Stimulated activated effector memory CD8-positive, alpha-beta T cell treated with anti-CD3 and anti-CD28 coated beads, Interleukin-12 subunit alpha, Interleukin-12 subunit beta, amount 100 ng/mL, for 72 hours (primary cell): ENCODE measurements around the gene EPHB2.

Experiments
- ATAC-seq: fragments of 150-1000 bp; cut with Tn5 transposase; 2 replicates; pipeline ENCODE4 v1.10.0; 2021
- DNase-seq, 2 donors: peaks; one replicate each; pipeline ENCODE4 v3.0.0; 2021 to 2022; ENCODE audit warnings: low spot score in 2 of 2
- H3K27ac Mint-ChIP-seq: one replicate; pipeline ENCODE4 v1.8.0; 2022; ENCODE audit warnings: mild to moderate bottlenecking, mixed read lengths
- H3K36me3 Mint-ChIP-seq: one replicate; pipeline ENCODE4 v1.8.0; 2022; ENCODE audit warnings: mild to moderate bottlenecking, mixed read lengths
- H3K4me1 Mint-ChIP-seq: one replicate; pipeline ENCODE4 v1.8.0; 2022; ENCODE audit warnings: mixed read lengths
- H3K4me3 Mint-ChIP-seq: one replicate; pipeline ENCODE4 v1.8.0; 2022; ENCODE audit warnings: mild to moderate bottlenecking, mixed read lengths
- H3K9me3 Mint-ChIP-seq: one replicate; pipeline ENCODE4 v1.8.0; 2022; ENCODE audit warnings: mixed read lengths

Gene EPHB2

DNA sequence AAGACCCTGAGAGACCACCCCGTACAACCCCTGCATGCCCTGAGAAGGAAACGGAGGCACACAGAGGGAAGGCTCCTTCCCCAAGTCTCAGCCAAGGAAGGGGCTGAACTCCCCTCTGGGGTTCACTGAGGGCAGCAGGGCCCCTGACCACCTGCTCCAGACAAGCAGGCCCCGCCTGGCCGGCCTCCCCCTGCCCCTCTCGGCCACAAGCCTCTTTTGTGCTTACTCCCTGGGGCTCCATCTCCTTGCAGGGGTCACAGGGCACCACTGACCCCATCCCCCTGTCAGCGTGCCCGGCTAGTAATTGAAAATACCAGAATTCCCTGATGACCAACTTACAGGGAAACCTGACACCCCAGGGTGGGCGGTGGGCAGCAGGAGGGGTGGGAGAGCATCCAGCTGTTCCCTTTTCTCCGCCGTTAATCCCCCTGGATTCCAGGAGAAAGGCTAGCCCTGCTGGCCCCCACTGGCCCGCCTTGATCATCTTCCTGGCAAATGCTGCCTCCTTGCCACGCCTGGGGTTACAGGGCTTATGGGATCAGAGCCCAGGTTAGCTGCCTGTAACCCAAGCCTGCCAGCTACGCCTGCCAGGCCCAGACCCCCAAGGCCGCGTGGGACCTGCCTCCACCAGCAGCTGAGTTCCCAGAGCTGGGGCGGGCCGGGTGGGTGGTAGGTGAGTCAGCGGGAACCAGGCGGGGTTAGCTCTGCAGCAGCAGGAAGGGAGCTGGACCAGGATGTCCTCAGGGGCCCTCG, 165.9 kb downstream of the EPHB2 start:
- Mint-ChIP-seq H3K9me3 (no peaks in the 10 kb centered on the region), H3K4me1 (no peaks in the 10 kb centered on the region), H3K4me3 (no peak overlapping the region), H3K27ac (no peak overlapping the region), H3K36me3 (no peaks in the 10 kb centered on the region)
- no peak for ATAC-seq
- no peak for DNase-seq

DNA sequence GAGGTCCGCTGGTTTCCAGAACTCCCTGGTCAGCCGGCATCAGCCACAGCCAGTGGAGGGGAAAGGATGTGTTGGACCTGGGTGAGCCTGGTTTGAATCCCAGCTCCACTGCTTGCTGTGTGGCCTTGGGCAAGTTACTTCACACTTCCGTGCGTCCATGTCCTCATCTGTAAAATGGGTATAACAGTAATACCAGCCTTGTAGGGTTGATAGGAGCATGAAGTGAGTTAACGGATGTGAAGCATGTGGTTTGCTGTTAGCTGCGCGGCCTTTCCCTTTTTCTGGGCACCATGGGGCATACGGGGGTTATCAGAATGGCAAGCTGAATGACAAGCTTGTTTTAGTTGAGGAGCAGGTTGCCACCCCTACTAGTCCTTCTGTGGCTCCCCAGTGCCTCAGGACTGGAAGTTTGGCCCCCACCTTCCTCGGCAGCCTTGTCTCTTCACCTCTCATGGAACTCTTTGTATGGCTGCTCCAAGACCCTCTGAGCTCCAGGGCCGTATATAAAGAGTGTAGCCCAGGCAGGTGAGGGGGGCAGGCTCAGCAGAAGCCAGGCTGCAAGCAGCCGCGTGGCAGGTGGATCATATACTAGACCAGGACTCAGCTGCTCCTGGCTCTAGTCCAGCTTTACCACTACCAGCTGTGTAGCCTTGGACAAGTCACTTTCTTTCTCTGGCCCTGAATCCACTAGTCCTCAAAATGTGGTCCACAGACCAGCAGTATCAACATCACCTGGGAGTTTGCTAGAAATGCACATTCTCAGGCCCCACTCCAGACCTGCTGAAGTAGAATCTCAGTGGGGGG, 166.7 kb downstream of the EPHB2 start:
- Mint-ChIP-seq H3K9me3 (no peaks in the 10 kb centered on the region), H3K36me3 (no peaks in the 10 kb centered on the region), H3K27ac (no peak overlapping the region), H3K4me3 (no peak overlapping the region), H3K4me1 (no peaks in the 10 kb centered on the region)
- no peak for DNase-seq
- ATAC-seq = no peak

DNA sequence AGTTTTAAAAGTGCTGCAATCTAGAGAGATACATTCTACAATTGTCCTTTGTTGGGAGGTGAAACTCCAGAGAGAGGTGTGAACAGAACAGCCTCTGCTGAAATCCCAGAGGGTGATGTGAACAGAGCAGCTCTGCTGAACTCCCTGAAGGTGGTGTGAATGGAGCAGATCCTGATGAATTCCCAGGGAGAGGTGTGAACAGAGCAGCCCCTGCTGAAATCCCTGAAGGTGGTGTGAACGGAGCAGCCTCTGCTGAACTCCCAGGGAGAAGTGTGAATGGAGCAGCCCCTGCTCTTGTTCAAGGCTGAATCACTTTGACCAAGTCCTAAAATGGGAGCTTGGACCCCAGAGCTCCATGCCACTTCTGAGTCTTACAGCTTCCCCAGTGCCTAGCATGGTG, 167.3 kb downstream of the EPHB2 start:
- Mint-ChIP-seq H3K27ac (no peak overlapping the region), H3K4me3 (no peak overlapping the region), H3K36me3 (no peaks in the 10 kb centered on the region), H3K4me1 (no peaks in the 10 kb centered on the region), H3K9me3 (no peaks in the 10 kb centered on the region)
- no peak for DNase-seq
- ATAC-seq = no peak

DNA sequence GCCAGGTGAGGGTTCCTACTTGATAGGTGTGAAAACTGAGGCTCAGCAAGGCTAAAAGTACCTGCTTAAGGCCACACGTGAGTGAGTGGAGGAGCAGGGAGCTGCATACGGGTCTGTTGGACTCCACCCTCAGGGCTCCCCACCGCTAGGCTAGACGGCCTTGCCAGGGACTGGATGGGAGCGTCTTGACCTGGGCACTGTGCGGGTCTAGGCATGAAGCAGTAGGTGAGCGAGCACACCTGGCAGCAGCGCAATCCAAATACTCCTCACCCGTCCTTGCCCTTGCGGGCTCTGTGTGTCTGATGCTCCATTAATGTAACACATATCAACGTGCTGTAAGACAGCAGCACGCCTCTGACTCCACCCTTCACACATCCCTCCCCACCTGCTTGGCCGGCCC, 168.0 kb downstream of the EPHB2 start:
- Mint-ChIP-seq H3K4me3 (no peak overlapping the region), H3K27ac (no peak overlapping the region), H3K4me1 (no peaks in the 10 kb centered on the region), H3K36me3 (no peaks in the 10 kb centered on the region), H3K9me3 (no peaks in the 10 kb centered on the region)
- no peak for DNase-seq
- ATAC-seq = peak; percentile 22

DNA sequence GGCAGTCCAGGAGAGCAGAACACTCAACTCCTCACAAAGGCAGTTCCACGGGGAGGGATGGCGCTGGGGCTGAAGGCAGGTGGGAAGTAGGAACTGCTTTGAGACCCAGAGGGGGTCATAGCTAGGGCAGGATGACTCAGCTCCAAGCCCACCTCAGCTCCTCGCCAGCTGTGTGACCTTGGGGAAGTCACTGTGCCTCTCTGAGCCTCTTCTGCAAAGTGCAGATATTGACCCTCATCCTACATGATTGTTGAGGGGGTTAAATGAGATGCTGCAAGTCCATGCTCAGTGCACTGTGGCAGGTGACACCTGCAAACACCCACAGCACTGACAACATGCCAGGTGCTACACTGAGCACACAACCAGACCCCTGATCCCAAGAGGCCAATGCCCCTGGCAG, 168.8 kb downstream of the EPHB2 start:
- no peak for ATAC-seq
- DNase-seq = no peak
- Mint-ChIP-seq H3K27ac (no peak overlapping the region), H3K36me3 (no peaks in the 10 kb centered on the region), H3K9me3 (no peaks in the 10 kb centered on the region), H3K4me3 (no peak overlapping the region), H3K4me1 (peaks cover 2% of the 10 kb centered on the region)

DNA sequence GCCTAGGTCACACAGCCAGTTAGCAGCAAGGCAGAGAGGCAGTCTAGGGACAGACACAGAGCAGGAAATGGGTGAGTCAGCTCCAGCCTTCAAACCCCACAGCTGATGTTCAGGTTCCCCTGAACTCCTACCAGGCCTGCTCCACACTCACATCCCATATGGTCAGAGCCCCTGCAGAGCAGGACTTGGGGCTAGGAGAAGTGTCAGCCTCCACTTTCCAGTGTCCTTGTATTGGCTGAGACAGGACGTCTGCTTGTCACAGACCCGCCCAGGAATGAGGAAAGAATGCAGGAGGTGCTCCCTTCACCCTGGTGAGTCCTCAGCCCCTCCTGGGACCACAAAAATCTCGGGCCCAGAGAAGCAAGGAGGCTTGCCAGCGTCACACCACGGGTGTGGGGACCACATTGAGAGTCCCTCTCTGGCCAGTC, 169.5 kb downstream of the EPHB2 start:
- DNase-seq = no peak
- no peaks in the 10 kb centered on the region for H3K9me3 Mint-ChIP-seq
- H3K4me3 Mint-ChIP-seq = no peak overlapping the region
- ATAC-seq = peak; percentile 48
- H3K4me1 Mint-ChIP-seq = peaks cover 9% of the 10 kb centered on the region
- H3K36me3 Mint-ChIP-seq = no peaks in the 10 kb centered on the region
- H3K27ac Mint-ChIP-seq = no peak overlapping the region

DNA sequence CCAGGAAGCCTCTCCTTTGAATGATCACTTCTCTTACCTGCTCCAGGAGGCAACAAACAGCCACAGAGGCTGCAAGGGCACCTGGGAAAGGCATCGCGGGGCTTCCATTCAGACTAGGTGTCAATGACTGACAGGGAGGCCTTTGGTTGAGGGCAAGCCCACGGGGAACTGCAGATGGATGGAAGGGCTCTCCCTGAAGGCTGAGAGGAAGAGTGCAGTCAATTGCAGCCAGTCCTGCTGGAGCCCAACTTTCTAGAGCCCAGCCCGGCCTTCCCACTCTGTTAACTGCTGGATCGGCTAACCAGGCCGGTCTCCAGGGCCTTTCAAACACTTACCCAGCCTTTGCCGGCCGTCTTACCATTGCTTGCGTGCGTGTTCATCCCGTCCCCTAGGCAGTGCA, 172.8 kb downstream of the EPHB2 start:
- ATAC-seq = no peak
- Mint-ChIP-seq H3K4me3 (no peak overlapping the region), H3K27ac (no peak overlapping the region), H3K36me3 (peaks cover 5% of the 10 kb centered on the region), H3K9me3 (no peaks in the 10 kb centered on the region), H3K4me1 (peaks cover 19% of the 10 kb centered on the region)
- DNase-seq = no peak

DNA sequence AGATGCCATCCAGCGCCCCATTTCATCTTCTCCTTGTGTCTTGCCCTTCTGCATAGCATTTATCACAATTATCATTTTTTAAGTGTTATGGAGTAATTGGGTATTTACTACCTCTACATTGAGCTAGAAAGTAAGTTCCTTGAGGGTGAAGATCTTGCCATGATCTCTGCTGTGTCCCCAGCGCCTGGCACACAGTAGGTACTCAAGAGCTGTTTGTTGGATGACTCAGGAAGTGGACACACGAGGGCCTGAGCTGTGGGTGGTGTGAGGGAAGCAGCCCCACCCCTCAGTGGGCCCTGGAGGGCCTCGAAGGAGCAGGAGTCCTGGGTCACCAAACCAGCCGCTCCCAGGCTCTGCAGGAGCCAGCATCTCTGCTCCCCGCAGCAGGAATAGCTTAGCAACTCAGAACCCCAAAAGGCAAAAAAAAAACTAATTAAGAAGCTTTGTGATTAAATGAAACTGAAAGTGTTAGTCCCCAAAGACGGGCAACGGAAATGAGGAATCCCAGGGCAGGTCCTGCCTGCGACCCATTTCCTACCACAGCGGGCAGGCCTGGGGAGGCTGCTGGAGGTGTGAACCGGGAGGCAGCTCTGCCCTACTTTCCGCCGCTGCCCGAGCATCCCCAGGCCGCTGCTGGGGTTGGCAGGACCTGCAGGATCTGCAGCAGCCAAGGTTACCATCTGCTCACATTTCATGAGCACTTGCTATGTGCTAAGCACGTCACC, 174.3 kb downstream of the EPHB2 start:
- H3K4me3 Mint-ChIP-seq = peak overlapping the region; percentile 62
- DNase-seq (peak in 1 of 2 donors; percentile 54), ATAC-seq (peak; percentile 73)
- no peaks in the 10 kb centered on the region for H3K9me3 Mint-ChIP-seq
- peaks cover 5% of the 10 kb centered on the region for H3K36me3 Mint-ChIP-seq
- H3K27ac Mint-ChIP-seq = peak overlapping the region; percentile 88
- peaks cover 19% of the 10 kb centered on the region for H3K4me1 Mint-ChIP-seq

DNA sequence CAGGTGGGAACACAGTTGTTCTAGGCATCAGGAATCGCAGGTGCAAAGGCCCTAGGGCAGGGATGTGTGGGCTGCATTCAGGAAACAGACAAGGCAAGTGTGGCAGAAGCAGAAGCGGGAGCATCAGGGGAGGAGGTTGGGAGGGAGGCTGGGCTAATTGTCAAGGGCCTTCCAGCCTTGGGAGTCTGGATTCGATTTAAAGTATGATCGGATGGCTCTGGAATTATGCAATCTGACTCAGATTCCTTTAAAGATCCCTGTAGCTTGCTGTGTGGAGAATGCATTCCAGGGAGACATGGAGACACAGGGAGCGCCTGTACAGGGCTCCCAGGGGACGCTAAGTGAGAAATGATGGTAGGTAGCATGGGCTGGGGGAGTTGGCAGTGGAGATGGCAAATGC, 175.6 kb downstream of the EPHB2 start:
- ATAC-seq (no peak), DNase-seq (no peak)
- no peak overlapping the region for H3K4me3 Mint-ChIP-seq
- H3K27ac Mint-ChIP-seq = no peak overlapping the region
- H3K4me1 Mint-ChIP-seq = peaks cover 19% of the 10 kb centered on the region
- peaks cover 5% of the 10 kb centered on the region for H3K36me3 Mint-ChIP-seq
- no peaks in the 10 kb centered on the region for H3K9me3 Mint-ChIP-seq

DNA sequence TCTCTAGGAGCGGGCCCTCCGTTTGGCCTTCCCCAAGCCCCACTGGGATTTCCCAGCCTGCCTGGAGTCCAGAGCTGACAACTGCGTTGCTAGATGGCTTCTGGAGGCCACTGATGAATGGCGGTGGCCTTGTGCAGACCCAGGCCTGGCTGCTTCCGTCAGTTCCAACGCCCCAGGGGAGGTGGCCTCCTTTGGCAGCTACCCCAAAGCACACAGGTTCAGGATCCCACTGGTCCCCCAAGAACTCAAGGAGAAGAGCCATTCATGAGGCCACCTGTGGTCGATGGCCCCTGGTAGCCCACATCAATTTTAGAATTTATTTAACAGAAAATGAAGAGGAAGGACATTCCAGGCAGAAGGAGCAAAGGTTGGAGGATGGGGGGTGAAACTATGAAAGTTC, 176.9 kb downstream of the EPHB2 start:
- H3K4me3 Mint-ChIP-seq = no peak overlapping the region
- H3K9me3 Mint-ChIP-seq = no peaks in the 10 kb centered on the region
- H3K36me3 Mint-ChIP-seq = peaks cover 5% of the 10 kb centered on the region
- no peak for DNase-seq
- H3K27ac Mint-ChIP-seq = no peak overlapping the region
- ATAC-seq = no peak
- H3K4me1 Mint-ChIP-seq = peaks cover 19% of the 10 kb centered on the region

DNA sequence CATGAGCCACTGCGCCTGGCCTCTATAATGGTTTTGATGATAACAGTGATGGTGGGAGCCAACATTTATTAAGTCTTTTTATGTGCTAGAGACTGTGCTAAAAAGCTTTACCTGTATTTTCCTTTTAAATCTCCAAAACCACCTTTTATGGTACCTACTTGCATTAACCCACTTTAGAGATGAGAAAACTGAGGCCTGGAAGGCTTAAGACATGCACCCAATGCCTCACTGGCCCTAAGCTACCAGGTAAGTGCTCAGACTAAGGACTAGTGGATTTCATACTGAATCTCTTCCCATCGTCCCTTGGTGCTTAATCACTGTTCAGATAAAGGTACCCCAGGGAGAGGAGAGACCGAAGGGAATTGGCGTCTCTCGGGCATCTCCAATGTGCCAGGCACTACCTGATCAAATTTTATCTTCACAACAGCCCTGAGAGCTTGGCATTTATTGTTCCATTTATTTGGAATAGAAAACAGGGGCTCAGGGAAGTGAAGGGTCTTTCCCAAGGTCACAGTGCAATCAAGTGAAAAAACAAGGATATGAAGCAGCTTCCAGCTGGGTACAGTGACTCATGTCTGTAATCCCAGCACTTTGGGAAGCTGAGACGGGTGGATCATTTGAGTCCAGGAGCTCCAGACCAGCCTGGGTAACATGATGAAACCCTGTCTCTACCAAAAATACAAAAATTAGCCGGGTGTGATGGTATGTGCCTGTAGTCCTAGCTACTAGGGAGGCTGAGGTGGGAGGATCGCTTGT, 177.9 kb downstream of the EPHB2 start:
- DNase-seq (no peak), ATAC-seq (no peak)
- no peak overlapping the region for H3K4me3 Mint-ChIP-seq
- peaks cover 19% of the 10 kb centered on the region for H3K4me1 Mint-ChIP-seq
- H3K9me3 Mint-ChIP-seq = no peaks in the 10 kb centered on the region
- H3K27ac Mint-ChIP-seq = no peak overlapping the region
- H3K36me3 Mint-ChIP-seq = peaks cover 5% of the 10 kb centered on the region

DNA sequence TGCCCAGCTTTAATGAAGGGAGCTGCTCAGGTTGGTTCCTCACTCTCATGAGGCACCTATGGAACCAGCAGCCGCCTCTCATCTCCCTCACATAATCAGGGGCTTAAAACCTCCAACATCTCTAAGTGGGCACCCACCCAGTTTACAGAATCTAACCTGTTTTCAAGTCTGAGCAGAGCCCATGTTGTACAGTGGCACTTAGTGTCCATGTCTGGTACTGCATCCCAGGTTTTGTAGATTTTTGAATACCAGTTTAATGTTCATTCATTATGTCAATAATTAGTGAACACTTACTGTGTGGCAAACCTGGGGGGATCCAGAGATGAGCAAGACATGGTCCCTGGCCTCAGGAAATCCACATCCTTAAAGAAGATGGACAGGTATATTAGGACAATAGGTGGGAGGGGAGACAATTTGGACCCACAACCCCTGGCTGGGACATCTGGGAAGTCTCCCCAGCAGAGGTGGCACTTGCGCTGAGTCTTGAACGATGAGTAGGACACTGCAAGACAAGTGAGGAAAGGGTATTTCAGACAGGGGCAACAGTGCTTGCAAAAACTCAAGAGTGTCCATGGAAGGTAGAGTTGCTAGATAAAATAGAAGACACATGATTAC, 178.7 kb downstream of the EPHB2 start:
- Mint-ChIP-seq H3K27ac (no peak overlapping the region), H3K4me3 (no peak overlapping the region), H3K36me3 (peaks cover 5% of the 10 kb centered on the region), H3K9me3 (no peaks in the 10 kb centered on the region), H3K4me1 (peaks cover 19% of the 10 kb centered on the region)
- DNase-seq (no peak), ATAC-seq (no peak)

DNA sequence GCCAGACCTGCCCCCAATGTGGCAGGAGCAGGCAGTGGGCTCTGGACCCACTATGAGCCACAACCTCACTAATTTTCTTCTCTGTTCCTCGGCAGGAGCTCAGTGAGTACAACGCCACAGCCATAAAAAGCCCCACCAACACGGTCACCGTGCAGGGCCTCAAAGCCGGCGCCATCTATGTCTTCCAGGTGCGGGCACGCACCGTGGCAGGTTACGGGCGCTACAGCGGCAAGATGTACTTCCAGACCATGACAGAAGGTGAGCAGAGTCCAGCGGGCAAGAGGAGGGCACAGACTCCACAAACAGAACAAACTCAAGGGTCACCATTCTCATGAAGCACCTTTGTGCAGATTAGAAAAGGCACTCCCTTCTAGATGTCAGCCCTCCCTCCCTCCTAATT, 182.2 kb downstream of the EPHB2 start:
- H3K4me3 Mint-ChIP-seq = no peak overlapping the region
- ATAC-seq = no peak

DNA sequence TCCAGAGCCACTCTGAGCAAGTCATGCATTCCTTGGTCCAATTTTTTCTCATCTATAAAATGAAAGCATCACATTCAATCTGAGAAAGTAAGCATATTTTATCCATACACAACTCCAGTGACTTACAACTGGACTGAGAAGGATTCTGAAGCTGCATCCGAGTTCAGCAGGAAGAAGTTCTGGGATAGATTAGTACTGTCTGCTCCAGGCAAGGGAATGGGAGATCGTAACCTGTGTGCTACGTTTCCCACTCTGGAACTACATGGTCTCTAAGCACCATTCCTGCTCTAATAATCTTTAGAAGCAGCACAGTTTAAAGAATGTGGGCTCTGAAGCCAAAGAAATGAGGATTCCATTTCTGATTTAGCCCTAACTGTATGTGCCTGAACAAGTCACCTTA, 182.7 kb downstream of the EPHB2 start:
- ATAC-seq (no peak), DNase-seq (no peak)
- no peaks in the 10 kb centered on the region for H3K4me1 Mint-ChIP-seq
- no peak overlapping the region for H3K4me3 Mint-ChIP-seq
- H3K27ac Mint-ChIP-seq = no peak overlapping the region
- no peaks in the 10 kb centered on the region for H3K36me3 Mint-ChIP-seq
- H3K9me3 Mint-ChIP-seq = no peaks in the 10 kb centered on the region

More for the DNA sequence above, 182.2 kb downstream of the EPHB2 start:
- DNase-seq = no peak
- H3K36me3 Mint-ChIP-seq = no peaks in the 10 kb centered on the region
- no peak overlapping the region for H3K27ac Mint-ChIP-seq
- no peaks in the 10 kb centered on the region for H3K4me1 Mint-ChIP-seq
- H3K9me3 Mint-ChIP-seq = no peaks in the 10 kb centered on the region

DNA sequence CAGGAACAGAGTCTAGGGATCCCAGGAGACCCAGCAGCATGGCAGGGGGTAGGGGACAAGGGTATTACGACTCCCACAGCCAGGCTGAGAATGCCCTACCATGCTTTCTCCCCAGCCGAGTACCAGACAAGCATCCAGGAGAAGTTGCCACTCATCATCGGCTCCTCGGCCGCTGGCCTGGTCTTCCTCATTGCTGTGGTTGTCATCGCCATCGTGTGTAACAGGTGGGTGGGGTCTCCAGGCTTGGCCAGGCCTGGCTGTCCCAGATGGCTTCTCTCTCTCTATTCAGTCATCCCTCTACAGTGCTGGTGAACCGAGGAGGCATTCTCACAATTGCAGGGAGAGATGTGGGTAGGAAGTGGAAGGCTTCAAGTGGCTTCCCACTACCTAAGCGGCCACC, 184.7 kb downstream of the EPHB2 start:
- Mint-ChIP-seq H3K4me1 (no peaks in the 10 kb centered on the region), H3K36me3 (no peaks in the 10 kb centered on the region), H3K4me3 (no peak overlapping the region), H3K9me3 (no peaks in the 10 kb centered on the region), H3K27ac (no peak overlapping the region)
- ATAC-seq (no peak), DNase-seq (no peak)
